ENCODE measurements around the gene C1S. TPM values are rescaled to one million over a fixed set of nuclear protein-coding genes. Genes with fewer than 3 reads are reported as not detected.

Gene C1S
- total RNA-seq, 1 donor from 2014 or later = 6.5 TPM

Small RNA genes within 50 kb of the gene (small RNA-seq; reads per million reads assigned to genes)
- gene AC006512.1 = not detected
- not detected for gene RNU6-485P

Other genes with a start within 250 kb of the C1S start
- 81.1 TPM for gene GPR162, start 238.9 kb upstream of the C1S start, total RNA-seq
- gene P3H3, start 232.3 kb upstream of the C1S start, total RNA-seq = 11.0 TPM
- gene GNB3, start 219.8 kb upstream of the C1S start, total RNA-seq = 1.2 TPM
- gene CDCA3, start 209.4 kb upstream of the C1S start, total RNA-seq = 2.9 TPM
- gene USP5, start 208.6 kb upstream of the C1S start, total RNA-seq = 77.5 TPM
- gene TPI1, start 193.2 kb upstream of the C1S start, total RNA-seq = 293 TPM
- 1.6 TPM for gene SPSB2, start 187.4 kb upstream of the C1S start, total RNA-seq
- gene LRRC23, start 155.9 kb upstream of the C1S start, total RNA-seq = 6.5 TPM
- gene ENO2, start 146.1 kb upstream of the C1S start, total RNA-seq = 169 TPM
- gene ATN1, start 132.8 kb upstream of the C1S start, total RNA-seq = 11.8 TPM
- not detected for gene RNU7-1, start 116.9 kb upstream of the C1S start, total RNA-seq
- gene C12orf57, start 116.7 kb upstream of the C1S start, total RNA-seq = 322 TPM
- gene PTPN6, start 109.4 kb upstream of the C1S start, total RNA-seq = 1.6 TPM
- 175 TPM for gene PHB2, start 90.1 kb upstream of the C1S start, total RNA-seq
- 22.4 TPM for gene EMG1, start 89.8 kb upstream of the C1S start, total RNA-seq
- gene LPCAT3, start 42.2 kb upstream of the C1S start, total RNA-seq = 6.5 TPM
- 3.7 TPM for gene C1R, start 31.7 kb downstream of the C1S start, total RNA-seq
- gene C1RL, start 48.5 kb downstream of the C1S start, total RNA-seq = 2.0 TPM
- gene RBP5, start 68.2 kb downstream of the C1S start, total RNA-seq = not detected
- 75.0 TPM for gene CLSTN3, start 69.7 kb downstream of the C1S start, total RNA-seq
- 71.7 TPM for gene PEX5, start 129.0 kb downstream of the C1S start, total RNA-seq
- gene ACSM4, start 243.4 kb downstream of the C1S start, total RNA-seq = not detected

Data from frontal cortex (tissue), 1 donor.